HepG2 (cell line): ENCODE measurements around the gene ABHD6. TPM values are rescaled to one million over a fixed set of nuclear protein-coding genes. Genes with fewer than 3 reads are reported as not detected.

Experiments
- BATF2 ChIP-seq: sonication (generic); formaldehyde crosslinking; IDR thresholded peaks from 2 replicates; pipeline ENCODE4 v1.8.0; 2022; ENCODE audit warnings: mild to moderate bottlenecking, missing genetic modification reagents, moderate library complexity
- FOXA1 ChIP-seq, 2 experiments: fragments of 450-650 bp in 1 of 2; sonication (generic) in 1 of 2; formaldehyde crosslinking in 1 of 2; IDR thresholded peaks; 2 replicates each; pipeline versions ENCODE4 v1.4.0 to v1.6.1; 2016 to 2020; ENCODE audit warnings: missing genetic modification reagents in 1 of 2
- HOXA3 ChIP-seq: sonication (generic); formaldehyde crosslinking; IDR thresholded peaks from 2 replicates; pipeline ENCODE4 v1.5.0; 2020; ENCODE audit warnings: missing genetic modification reagents
- KLF16 ChIP-seq, 2 experiments: sonication (generic) in 1 of 2; formaldehyde crosslinking in 1 of 2; IDR thresholded peaks; 2 replicates each; pipeline versions ENCODE4 v1.6.1 to v1.8.0; 2016 to 2023; ENCODE audit warnings: missing genetic modification reagents in 2 of 2, missing compliant biosample characterization in 1 of 2
- MXI1 ChIP-seq: IDR thresholded peaks from 3 replicates; pipeline ENCODE4 v1.6.1; 2012; ENCODE audit warnings: low read depth, low read length, inconsistent platforms, borderline replicate concordance
- NR0B2 ChIP-seq: sonication (generic); formaldehyde crosslinking; IDR thresholded peaks from 2 replicates; pipeline ENCODE4 v1.4.0; 2020; ENCODE audit warnings: mild to moderate bottlenecking, missing genetic modification reagents
- ZNF335 ChIP-seq: sonication (generic); formaldehyde crosslinking; IDR thresholded peaks from 2 replicates; pipeline ENCODE4 v1.4.0; 2020; ENCODE audit warnings: missing genetic modification reagents
- ZNF451 ChIP-seq: sonication (generic); formaldehyde crosslinking; IDR thresholded peaks from 2 replicates; pipeline ENCODE4 v1.5.0; 2020; ENCODE audit warnings: mild to moderate bottlenecking, missing genetic modification reagents
- ZNF468 ChIP-seq: sonication (generic); formaldehyde crosslinking; IDR thresholded peaks from 2 replicates; pipeline ENCODE4 v1.8.0; 2022; ENCODE audit warnings: mild to moderate bottlenecking, moderate library complexity, missing genetic modification reagents
- ZNF792 ChIP-seq: IDR thresholded peaks from 2 replicates; pipeline ENCODE4 v1.6.1; 2016
- ZUFSP ChIP-seq: sonication (generic); formaldehyde crosslinking; IDR thresholded peaks from 2 replicates; pipeline ENCODE4 v1.9.0; 2021; ENCODE audit warnings: missing genetic modification reagents, mild to moderate bottlenecking, borderline replicate concordance
- polyA plus RNA-seq, 8 experiments: library from polyadenylated mRNA; depleted of rRNA in 3 of 8; stranded (reverse) in 7 of 8; unstranded in 1 of 8; fragments of >200 nt; fragmentation: Illumina TruSeq in 4 of 8; extraction: Trizol in 4 of 8; gene quantifications; 2 replicates each; pipeline versions ENCODE4 v1.2.1 to v1.2.3, GENCODE V29; 2011 to 2016; ENCODE audit warnings: low read depth in 4 of 8, missing spikeins in 1 of 8, mixed read lengths in 1 of 8; ENCODE audit not compliant: insufficient read depth in 1 of 8
- total RNA-seq, 5 experiments: library from RNA; depleted of rRNA; stranded (reverse); fragments of >200 nt; fragmentation: Illumina TruSeq; extraction: Trizol; gene quantifications; 2 replicates each; pipeline ENCODE4 v1.2.3, GENCODE V29; 2016; ENCODE audit warnings: low read depth in 1 of 5
- TF ChIP-seq, protein P1 (sequence below): sonication (generic); formaldehyde crosslinking; IDR thresholded peaks from 2 replicates; pipeline ENCODE4 v1.4.0; 2020; ENCODE audit warnings: missing genetic modification reagents, borderline replicate concordance
- TF ChIP-seq, protein P2 (sequence below): sonication (generic); formaldehyde crosslinking; IDR thresholded peaks from 2 replicates; pipeline ENCODE4 v1.5.0; 2020; ENCODE audit warnings: mild to moderate bottlenecking, low read depth, missing genetic modification reagents, borderline replicate concordance
- TF ChIP-seq, protein P3 (sequence below): sonication (generic); formaldehyde crosslinking; IDR thresholded peaks from 2 replicates; pipeline ENCODE4 v1.4.0; 2020; ENCODE audit warnings: missing genetic modification reagents, borderline replicate concordance
- TF ChIP-seq, protein P4 (sequence below): IDR thresholded peaks from 2 replicates; pipeline ENCODE4 v1.6.1; 2016

ABHD6 gene
- total and polyA plus RNA-seq, 2 of the 13 experiments (the other 11 are each of a cell fraction or from before 2014, with no cell fraction given), result 9.0 to 17.2 TPM

DNA sequence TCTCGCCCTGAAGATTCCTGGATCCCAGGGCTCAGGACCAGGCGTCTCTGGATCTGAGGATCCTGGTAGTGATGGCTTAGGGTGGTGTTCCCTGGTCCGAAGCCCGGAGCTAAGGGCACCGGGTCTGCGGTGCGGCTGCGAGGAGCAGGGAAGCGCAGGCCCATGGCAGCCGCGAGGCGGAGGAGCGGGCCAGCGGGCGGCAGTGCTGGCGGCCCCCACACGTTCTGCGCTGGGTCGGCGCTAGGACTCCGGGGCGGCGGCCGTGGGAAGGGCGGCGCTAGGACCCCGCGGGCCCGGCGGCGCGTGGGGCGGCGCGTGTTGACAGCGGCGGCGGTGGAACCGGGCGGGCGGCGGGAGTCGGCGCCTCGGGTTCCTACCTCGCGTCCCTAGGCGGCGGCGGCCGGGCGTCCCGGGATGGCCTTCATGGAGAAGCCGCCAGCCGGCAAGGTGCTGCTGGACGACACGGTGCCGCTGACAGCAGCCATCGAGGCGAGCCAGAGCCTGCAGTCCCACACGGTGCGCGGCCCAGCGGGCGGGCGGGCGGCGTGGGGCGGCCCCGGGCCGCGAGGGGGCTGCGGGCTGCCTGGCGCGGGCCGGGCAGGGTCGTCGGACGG, 95.1 kb downstream of the ABHD6 start, which contains the start of gene PXK (continued):
- no peak for TF ChIP-seq ZUFSP
- TF ChIP-seq, protein P1, sequence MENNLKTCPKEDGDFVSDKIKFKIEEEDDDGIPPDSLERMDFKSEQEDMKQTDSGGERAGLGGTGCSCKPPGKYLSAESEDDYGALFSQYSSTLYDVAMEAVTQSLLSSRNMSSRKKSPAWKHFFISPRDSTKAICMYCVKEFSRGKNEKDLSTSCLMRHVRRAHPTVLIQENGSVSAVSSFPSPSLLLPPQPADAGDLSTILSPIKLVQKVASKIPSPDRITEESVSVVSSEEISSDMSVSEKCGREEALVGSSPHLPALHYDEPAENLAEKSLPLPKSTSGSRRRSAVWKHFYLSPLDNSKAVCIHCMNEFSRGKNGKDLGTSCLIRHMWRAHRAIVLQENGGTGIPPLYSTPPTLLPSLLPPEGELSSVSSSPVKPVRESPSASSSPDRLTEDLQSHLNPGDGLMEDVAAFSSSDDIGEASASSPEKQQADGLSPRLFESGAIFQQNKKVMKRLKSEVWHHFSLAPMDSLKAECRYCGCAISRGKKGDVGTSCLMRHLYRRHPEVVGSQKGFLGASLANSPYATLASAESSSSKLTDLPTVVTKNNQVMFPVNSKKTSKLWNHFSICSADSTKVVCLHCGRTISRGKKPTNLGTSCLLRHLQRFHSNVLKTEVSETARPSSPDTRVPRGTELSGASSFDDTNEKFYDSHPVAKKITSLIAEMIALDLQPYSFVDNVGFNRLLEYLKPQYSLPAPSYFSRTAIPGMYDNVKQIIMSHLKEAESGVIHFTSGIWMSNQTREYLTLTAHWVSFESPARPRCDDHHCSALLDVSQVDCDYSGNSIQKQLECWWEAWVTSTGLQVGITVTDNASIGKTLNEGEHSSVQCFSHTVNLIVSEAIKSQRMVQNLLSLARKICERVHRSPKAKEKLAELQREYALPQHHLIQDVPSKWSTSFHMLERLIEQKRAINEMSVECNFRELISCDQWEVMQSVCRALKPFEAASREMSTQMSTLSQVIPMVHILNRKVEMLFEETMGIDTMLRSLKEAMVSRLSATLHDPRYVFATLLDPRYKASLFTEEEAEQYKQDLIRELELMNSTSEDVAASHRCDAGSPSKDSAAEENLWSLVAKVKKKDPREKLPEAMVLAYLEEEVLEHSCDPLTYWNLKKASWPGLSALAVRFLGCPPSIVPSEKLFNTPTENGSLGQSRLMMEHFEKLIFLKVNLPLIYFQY (CRISPR knock-in tag), result peak; percentile 69; the same call in 1 of the 2 replicates
- TF ChIP-seq ZNF335 (CRISPR knock-in tag), result no peak
- TF ChIP-seq, protein P2, sequence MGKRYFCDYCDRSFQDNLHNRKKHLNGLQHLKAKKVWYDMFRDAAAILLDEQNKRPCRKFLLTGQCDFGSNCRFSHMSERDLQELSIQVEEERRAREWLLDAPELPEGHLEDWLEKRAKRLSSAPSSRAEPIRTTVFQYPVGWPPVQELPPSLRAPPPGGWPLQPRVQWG (CRISPR knock-in tag), result no peak
- peak; percentile 81 for TF ChIP-seq HOXA3
- peak; percentile 71; the same call in 2 of the 3 replicates for TF ChIP-seq MXI1
- TF ChIP-seq, protein P3, sequence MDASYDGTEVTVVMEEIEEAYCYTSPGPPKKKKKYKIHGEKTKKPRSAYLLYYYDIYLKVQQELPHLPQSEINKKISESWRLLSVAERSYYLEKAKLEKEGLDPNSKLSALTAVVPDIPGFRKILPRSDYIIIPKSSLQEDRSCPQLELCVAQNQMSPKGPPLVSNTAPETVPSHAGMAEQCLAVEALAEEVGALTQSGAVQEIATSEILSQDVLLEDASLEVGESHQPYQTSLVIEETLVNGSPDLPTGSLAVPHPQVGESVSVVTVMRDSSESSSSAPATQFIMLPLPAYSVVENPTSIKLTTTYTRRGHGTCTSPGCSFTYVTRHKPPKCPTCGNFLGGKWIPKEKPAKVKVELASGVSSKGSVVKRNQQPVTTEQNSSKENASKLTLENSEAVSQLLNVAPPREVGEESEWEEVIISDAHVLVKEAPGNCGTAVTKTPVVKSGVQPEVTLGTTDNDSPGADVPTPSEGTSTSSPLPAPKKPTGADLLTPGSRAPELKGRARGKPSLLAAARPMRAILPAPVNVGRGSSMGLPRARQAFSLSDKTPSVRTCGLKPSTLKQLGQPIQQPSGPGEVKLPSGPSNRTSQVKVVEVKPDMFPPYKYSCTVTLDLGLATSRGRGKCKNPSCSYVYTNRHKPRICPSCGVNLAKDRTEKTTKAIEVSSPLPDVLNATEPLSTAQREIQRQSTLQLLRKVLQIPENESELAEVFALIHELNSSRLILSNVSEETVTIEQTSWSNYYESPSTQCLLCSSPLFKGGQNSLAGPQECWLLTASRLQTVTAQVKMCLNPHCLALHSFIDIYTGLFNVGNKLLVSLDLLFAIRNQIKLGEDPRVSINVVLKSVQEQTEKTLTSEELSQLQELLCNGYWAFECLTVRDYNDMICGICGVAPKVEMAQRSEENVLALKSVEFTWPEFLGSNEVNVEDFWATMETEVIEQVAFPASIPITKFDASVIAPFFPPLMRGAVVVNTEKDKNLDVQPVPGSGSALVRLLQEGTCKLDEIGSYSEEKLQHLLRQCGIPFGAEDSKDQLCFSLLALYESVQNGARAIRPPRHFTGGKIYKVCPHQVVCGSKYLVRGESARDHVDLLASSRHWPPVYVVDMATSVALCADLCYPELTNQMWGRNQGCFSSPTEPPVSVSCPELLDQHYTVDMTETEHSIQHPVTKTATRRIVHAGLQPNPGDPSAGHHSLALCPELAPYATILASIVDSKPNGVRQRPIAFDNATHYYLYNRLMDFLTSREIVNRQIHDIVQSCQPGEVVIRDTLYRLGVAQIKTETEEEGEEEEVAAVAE (CRISPR knock-in tag), result no peak
- no peak for TF ChIP-seq BATF2 (CRISPR knock-in tag)
- TF ChIP-seq ZNF451 (CRISPR knock-in tag), result peak; percentile 76; the same call in 1 of the 2 replicates
- no peak for TF ChIP-seq FOXA1 (IDR thresholded peaks at IDR 0.05)
- TF ChIP-seq FOXA1 (CRISPR knock-in tag; IDR thresholded peaks at IDR 0.05), result 0 out of 2 replicates have a peak, but pooled peaks have one; percentile 56
- TF ChIP-seq NR0B2, result peak; percentile 39; the same call in 1 of the 2 replicates
- TF ChIP-seq, protein P4, sequence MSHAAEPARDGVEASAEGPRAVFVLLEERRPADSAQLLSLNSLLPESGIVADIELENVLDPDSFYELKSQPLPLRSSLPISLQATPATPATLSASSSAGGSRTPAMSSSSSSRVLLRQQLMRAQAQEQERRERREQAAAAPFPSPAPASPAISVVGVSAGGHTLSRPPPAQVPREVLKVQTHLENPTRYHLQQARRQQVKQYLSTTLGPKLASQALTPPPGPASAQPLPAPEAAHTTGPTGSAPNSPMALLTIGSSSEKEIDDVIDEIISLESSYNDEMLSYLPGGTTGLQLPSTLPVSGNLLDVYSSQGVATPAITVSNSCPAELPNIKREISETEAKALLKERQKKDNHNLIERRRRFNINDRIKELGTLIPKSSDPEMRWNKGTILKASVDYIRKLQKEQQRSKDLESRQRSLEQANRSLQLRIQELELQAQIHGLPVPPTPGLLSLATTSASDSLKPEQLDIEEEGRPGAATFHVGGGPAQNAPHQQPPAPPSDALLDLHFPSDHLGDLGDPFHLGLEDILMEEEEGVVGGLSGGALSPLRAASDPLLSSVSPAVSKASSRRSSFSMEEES (CRISPR knock-in tag), result no peak
- no peak for TF ChIP-seq KLF16 (CRISPR knock-in tag; IDR thresholded peaks at IDR 0.05)
- TF ChIP-seq ZNF468 (CRISPR knock-in tag), result no peak
- 0 out of 2 replicates have a peak, but pooled peaks have one; percentile 53 for TF ChIP-seq ZNF792
